ENCODE data around the gene MCF2L.

GRCh38 chr13:113022745-113023574 is 53.9 kb downstream of the MCF2L start:
- TF ChIP-seq CTCF (IDR thresholded peaks at IDR 0.05) = no peak
- no peak for TF ChIP-seq POLR2A (IDR thresholded peaks at IDR 0.05)

Measured in breast epithelium (tissue), 3 donors.